Measurements from ENCODE around the gene DPH3.

Gene DPH3

GRCh38 chr3:16253601-16254000 is 11.1 kb downstream of the DPH3 start:
- no peak for DNase-seq

GRCh38 chr3:16252988-16253387 is 11.8 kb downstream of the DPH3 start:
- DNase-seq, result no peak

GRCh38 chr3:16252243-16252978 is 12.3 kb downstream of the DPH3 start:
- DNase-seq, result no peak

GRCh38 chr3:16251316-16252085 is 13.2 kb downstream of the DPH3 start:
- no peak for DNase-seq

- DNase-seq, result no peak
Measured at GRCh38 chr3:16249886-16250285, 14.9 kb downstream of the DPH3 start.

- no peak for DNase-seq
Measured at GRCh38 chr3:16249336-16249735, 15.4 kb downstream of the DPH3 start.

GRCh38 chr3:16248556-16248955 is 16.2 kb downstream of the DPH3 start:
- no peak for DNase-seq

GRCh38 chr3:16247282-16248061 is 17.3 kb downstream of the DPH3 start:
- DNase-seq, result peak; percentile 86

- DNase-seq, result no peak
Measured at GRCh38 chr3:16245609-16246008, 19.1 kb downstream of the DPH3 start.

- no peak for DNase-seq
Measured at GRCh38 chr3:16243706-16244490, 20.8 kb downstream of the DPH3 start.

GRCh38 chr3:16242177-16242576 is 22.6 kb downstream of the DPH3 start:
- no peak for DNase-seq

- DNase-seq, result no peak
Measured at GRCh38 chr3:16241225-16241624, 23.5 kb downstream of the DPH3 start.

GRCh38 chr3:16240229-16241023 is 24.3 kb downstream of the DPH3 start:
- DNase-seq, result no peak

- no peak for DNase-seq
Measured at GRCh38 chr3:16239780-16240179, 25.0 kb downstream of the DPH3 start.

GRCh38 chr3:16239086-16239770 is 25.5 kb downstream of the DPH3 start:
- DNase-seq, result no peak

- no peak for DNase-seq
Measured at GRCh38 chr3:16236856-16237393, 27.8 kb downstream of the DPH3 start.

GRCh38 chr3:16236030-16236639 is 28.6 kb downstream of the DPH3 start:
- DNase-seq, result no peak

- DNase-seq, result no peak
Measured at GRCh38 chr3:16234281-16234680, 30.5 kb downstream of the DPH3 start.

GRCh38 chr3:16233806-16234205 is 30.9 kb downstream of the DPH3 start:
- DNase-seq, result no peak

GRCh38 chr3:16231983-16232382 is 32.8 kb downstream of the DPH3 start:
- DNase-seq, result no peak

- DNase-seq, result no peak
Measured at GRCh38 chr3:16229681-16230080, 35.1 kb downstream of the DPH3 start.

Measured in femur (tissue), 1 donor.